ENCODE data around the gene EDEM3. TPM values are rescaled to one million over a fixed set of nuclear protein-coding genes. Genes with fewer than 3 reads are reported as not detected.

The EDEM3 gene
- total and polyA plus RNA-seq, 9 of the 15 experiments (the other 6 are each of a cell fraction or from before 2014, with no cell fraction given) = 15.8 to 46.6 (median 28.0) TPM

- TF ChIP-seq MEF2A (IDR thresholded peaks at IDR 0.05; ENCODE audit: control insufficient read depth, low read depth, low read length) (no peak), SP2 (IDR thresholded peaks at IDR 0.05; ENCODE audit: extremely low read depth, low read depth, low read length, poor library complexity, severe bottlenecking) (no peak), ZBTB26 (CRISPR knock-in tag; IDR thresholded peaks at IDR 0.05) (no peak), MIER1 (IDR thresholded peaks at IDR 0.05; ENCODE audit: low read depth) (no peak), ZNF785 (CRISPR knock-in tag; IDR thresholded peaks at IDR 0.05) (no peak), FOXA3 (CRISPR knock-in tag; conservative IDR thresholded peaks at IDR 0.05 in 1 of 2, IDR thresholded peaks at IDR 0.05 in 1 of 2) (no peak)
Measured at GRCh38 chr1:184767591-184767990, 12.9 kb upstream of the EDEM3 start (continued).

- Histone ChIP-seq H3K9me1 (ENCODE audit: control insufficient read depth, insufficient read depth, low read length) (no peaks in the 10 kb centered on the region), H3K4me1 (replicated peaks in 1 of 2; ENCODE audit: control insufficient read depth in 2 of 2, insufficient read depth in 2 of 2, low read length in 2 of 2) (peaks cover 5 to 20% of the 10 kb centered on the region in 2 experiments), H3K27me3 (ENCODE audit: control insufficient read depth in 2 of 2, insufficient read depth in 2 of 2, low read length in 2 of 2) (no peaks in the 10 kb centered on the region), H4K20me1 (replicated peaks; ENCODE audit: control insufficient read depth, insufficient read depth, low read length) (no peaks in the 10 kb centered on the region), H3K9ac (ENCODE audit: insufficient read depth in 1 of 2, low read depth in 2 of 2, low read length in 2 of 2) (no peak overlapping the region), H3K9me3 (replicated peaks; ENCODE audit: control insufficient read depth, insufficient read depth, low read depth, low read length) (0 out of 2 replicates have a peak, but pooled peaks cover 1% of the 10 kb centered on the region), H3K27ac (ENCODE audit: extremely low read depth, low read depth, low read length) (no peak overlapping the region), H2AFZ (ENCODE audit: low read depth, low read length) (no peak overlapping the region), H3K4me2 (ENCODE audit: insufficient read depth, low read length) (no peak overlapping the region), H3K36me3 (ENCODE audit: control insufficient read depth, insufficient read depth, low read length) (no peaks in the 10 kb centered on the region; the same call in 2 of the 3 replicates), H3K79me2 (ENCODE audit: control insufficient read depth, insufficient read depth, low read length) (no peaks in the 10 kb centered on the region), H3K4me3 (no peak overlapping the region)
- ChIA-PET POLR2A (interaction anchor here (1.8 kb wide), 1 partner anchor 9 kb away, joined by 13 read pairs; the partner anchor contains the start of gene EDEM3), CTCF (ENCODE audit: low intra/inter-chr PET ratio) (no interaction called here)
- FAIRE-seq (no peak), DNase-seq (ENCODE audit: extremely low read depth in 1 of 4, low spot score in 3 of 4) (no peak), ATAC-seq (no peak)
- intact Hi-C loops (cut with micrococcal nuclease) (no loop called here), in situ Hi-C loops (cut with MboI) (no loop called here)
- no TSS peak for BruUV-seq (replicated peaks)
- 100% methylated on average over 1 of the region's 1 CpG for WGBS (ENCODE audit: insufficient coverage, low coverage, missing lambda C conversion rate)
- TF ChIP-seq ZBTB43 (CRISPR knock-in tag; IDR thresholded peaks at IDR 0.05) (no peak), ZNF174 (CRISPR knock-in tag; IDR thresholded peaks at IDR 0.05) (no peak), IRF9 (tag; IDR thresholded peaks at IDR 0.05) (no peak), KAT7 (CRISPR knock-in tag; IDR thresholded peaks at IDR 0.05; ENCODE audit: borderline replicate concordance) (no peak), PTRF (tag; IDR thresholded peaks at IDR 0.05) (no peak)
Measured at GRCh38 chr1:184764483-184764882, 9.8 kb upstream of the EDEM3 start.

Data from K562 (cell line).